ENCODE data around the gene HAUS3. TPM values are rescaled to one million over a fixed set of nuclear protein-coding genes. Genes with fewer than 3 reads are reported as not detected.

Gene HAUS3
- total RNA-seq, 1 donor from 2014 or later = 9.2 TPM

DNA sequence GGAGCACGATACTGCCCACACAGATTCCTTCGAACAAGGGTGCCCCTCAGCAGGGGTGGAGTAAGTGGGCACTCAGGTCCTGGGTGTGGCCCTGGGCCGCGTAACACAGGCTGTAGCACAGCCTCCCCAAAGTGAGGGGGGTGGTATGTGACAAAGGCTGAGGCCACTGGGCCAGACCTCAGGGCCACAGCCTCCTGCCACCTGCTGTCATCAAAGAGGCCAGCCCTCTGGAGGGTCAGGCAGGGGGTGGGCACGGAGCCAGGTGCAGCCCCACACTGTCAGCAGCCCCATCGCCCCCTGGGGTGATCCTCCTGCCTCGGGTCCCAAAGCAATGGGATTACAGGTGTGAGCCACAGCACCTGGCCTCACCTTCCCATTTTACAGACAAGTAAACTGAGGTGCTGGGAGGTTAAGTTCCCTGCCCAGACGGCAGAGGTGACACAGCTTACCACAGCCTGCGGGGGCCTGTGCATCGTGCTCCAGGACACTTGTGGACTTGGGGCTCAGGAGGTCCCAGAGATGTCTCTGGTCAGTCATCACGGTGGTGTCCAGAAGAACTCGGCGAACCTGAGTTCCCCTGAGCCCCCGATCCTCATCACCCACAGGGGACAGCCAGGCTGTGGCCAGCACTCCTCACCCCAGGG, 47.5 kb upstream of the HAUS3 start:
- TF ChIP-seq CTCF (IDR thresholded peaks at IDR 0.05; ENCODE audit: insufficient read depth, low read length, poor library complexity, severe bottlenecking) = no peak
- DNase-seq (ENCODE audit: low read depth) = no peak
- H3K27me3 ChIP-seq (ENCODE audit: control insufficient read depth, insufficient read depth, low read length) = peaks cover 9% of the 10 kb centered on the region
- no peak overlapping the region for H3K4me3 ChIP-seq (ENCODE audit: low read depth, low read length)
- no peaks in the 10 kb centered on the region for H3K36me3 ChIP-seq (ENCODE audit: control insufficient read depth, insufficient read depth, low read length)

DNA sequence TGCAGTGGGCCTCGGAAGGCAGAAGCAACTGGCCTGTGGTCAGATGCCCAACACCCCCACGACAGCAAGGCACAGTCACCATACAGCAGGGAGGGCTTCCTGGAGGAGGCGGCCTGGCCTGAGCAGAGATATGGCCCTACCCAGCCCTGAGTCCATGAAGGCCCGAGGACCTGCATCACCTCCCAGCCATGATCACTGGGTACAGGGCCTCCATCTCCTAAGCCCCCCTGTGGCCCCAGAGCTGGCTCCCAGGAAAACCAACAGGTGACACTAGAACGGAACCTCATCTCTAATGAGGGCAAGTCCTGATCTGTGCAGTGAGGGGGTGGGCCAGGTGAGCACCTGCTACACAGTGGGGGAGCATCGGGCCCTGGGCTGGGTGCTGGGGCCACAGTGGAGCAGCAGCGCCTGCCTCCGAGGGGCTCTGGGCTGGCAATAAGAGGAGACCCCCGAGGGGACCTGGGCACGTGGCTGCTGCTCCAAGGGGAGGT, 46.2 kb upstream of the HAUS3 start:
- Histone ChIP-seq H3K27me3 (ENCODE audit: control insufficient read depth, insufficient read depth, low read length) (peaks cover 9% of the 10 kb centered on the region), H3K36me3 (ENCODE audit: control insufficient read depth, insufficient read depth, low read length) (no peaks in the 10 kb centered on the region), H3K4me3 (ENCODE audit: low read depth, low read length) (no peak overlapping the region)
- DNase-seq (ENCODE audit: low read depth) = no peak
- TF ChIP-seq CTCF (IDR thresholded peaks at IDR 0.05; ENCODE audit: insufficient read depth, low read length, poor library complexity, severe bottlenecking) = no peak

DNA sequence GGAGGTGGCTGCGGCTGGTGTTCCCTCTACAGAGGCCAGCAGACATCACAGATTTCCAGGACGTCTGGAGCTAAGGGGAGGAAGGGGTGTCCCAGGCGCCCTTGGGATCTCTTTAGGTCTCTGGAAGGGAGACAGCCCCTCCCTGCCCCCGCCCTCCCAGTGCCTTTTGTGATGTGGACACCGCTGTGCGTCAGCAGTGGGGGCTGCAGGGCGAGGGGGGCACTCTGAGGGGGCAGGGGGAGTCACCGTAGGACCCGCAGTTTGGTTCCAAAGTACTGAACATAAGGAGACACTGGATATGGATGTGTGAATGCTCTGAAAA, 45.6 kb upstream of the HAUS3 start:
- H3K4me3 ChIP-seq (ENCODE audit: low read depth, low read length) = no peak overlapping the region
- TF ChIP-seq CTCF (IDR thresholded peaks at IDR 0.05; ENCODE audit: insufficient read depth, low read length, poor library complexity, severe bottlenecking) = no peak
- H3K36me3 ChIP-seq (ENCODE audit: control insufficient read depth, insufficient read depth, low read length) = no peaks in the 10 kb centered on the region
- H3K27me3 ChIP-seq (ENCODE audit: control insufficient read depth, insufficient read depth, low read length) = peaks cover 9% of the 10 kb centered on the region
- no peak for DNase-seq (ENCODE audit: low read depth)

GRCh38 chr4:2286904-2287593, 45.1 kb upstream of the HAUS3 start:
- peaks cover 8% of the 10 kb centered on the region for H3K27me3 ChIP-seq (ENCODE audit: control insufficient read depth, insufficient read depth, low read length)
- no peak overlapping the region for H3K4me3 ChIP-seq (ENCODE audit: low read depth, low read length)
- DNase-seq (ENCODE audit: low read depth) = no peak
- no peak for TF ChIP-seq CTCF (IDR thresholded peaks at IDR 0.05; ENCODE audit: insufficient read depth, low read length, poor library complexity, severe bottlenecking)
- H3K36me3 ChIP-seq (ENCODE audit: control insufficient read depth, insufficient read depth, low read length) = no peaks in the 10 kb centered on the region

DNA sequence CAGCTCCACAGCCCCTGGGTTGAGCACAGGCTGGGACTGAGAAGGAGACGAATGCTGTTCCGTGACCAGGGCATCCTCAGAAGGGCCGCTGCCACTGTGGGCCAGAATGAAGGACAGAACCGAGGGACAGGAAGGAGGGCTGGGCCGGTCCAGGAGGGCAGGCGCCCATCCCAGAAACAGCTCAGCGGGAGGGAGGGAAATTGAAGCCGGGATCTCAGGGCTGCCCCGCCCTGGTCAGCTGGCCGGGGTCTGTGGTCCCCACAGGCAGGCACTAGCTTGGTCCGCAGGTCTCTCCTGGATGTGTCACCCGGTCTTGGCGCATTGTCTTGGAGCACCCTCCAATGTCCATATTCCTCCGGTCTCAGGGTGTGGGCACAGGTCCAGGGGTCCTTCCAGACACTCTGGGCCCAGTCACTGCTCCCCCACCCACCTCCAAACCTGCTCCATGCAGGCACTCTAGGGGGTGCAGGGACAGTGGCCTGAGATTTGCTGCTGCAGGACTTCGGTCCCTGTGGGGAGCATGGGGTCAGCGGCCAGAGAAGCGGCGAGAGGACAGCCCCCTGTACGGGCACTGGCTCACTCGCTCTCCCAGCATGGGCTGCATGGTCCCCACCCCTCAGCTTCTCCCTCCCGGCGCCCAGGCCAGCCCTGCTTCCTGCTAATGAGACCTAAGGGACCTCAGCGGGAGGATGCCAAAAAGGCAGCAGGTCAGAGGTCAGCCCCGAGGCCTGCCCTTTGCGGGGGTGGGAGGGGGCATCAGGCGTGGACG, 43.9 kb upstream of the HAUS3 start:
- H3K4me3 ChIP-seq (ENCODE audit: low read depth, low read length) = no peak overlapping the region
- no peak for DNase-seq (ENCODE audit: low read depth)
- TF ChIP-seq CTCF (IDR thresholded peaks at IDR 0.05; ENCODE audit: insufficient read depth, low read length, poor library complexity, severe bottlenecking) = no peak
- H3K27me3 ChIP-seq (ENCODE audit: control insufficient read depth, insufficient read depth, low read length) = peaks cover 3% of the 10 kb centered on the region
- no peaks in the 10 kb centered on the region for H3K36me3 ChIP-seq (ENCODE audit: control insufficient read depth, insufficient read depth, low read length)

Data from kidney epithelial cell (primary cell).